Stimulated activated naive B cell treated with anti-CD40 and anti-IgM and Interleukin-4, amounts not matched to agents 10 μg/mL and 1 μg/mL and 100 μg/mL, for 72 hours (primary cell): ENCODE data around the gene SNAPC5.
"Not testable (repeated sequence)": the region's sequence is repeated elsewhere in the genome, so short reads cannot be mapped to it uniquely, and the experiment has no call there.

Experiments used
- ATAC-seq, 2 donors: fragments of 150-1000 bp; cut with Tn5 transposase; replicated peaks; 2 replicates each; pipeline ENCODE4 v1.10.0; 2021; ENCODE audit warnings: moderate library complexity in 1 of 2
- DNase-seq: peaks from one replicate; pipeline ENCODE4 v3.0.0; 2021
- H3K27ac Mint-ChIP-seq: one replicate; pipeline ENCODE4 v1.8.0; 2022; ENCODE audit warnings: mild to moderate bottlenecking, mixed read lengths
- H3K27me3 Mint-ChIP-seq, 2 donors: one replicate each; pipeline ENCODE4 v1.8.0; 2022; ENCODE audit warnings: mixed read lengths in 2 of 2
- H3K36me3 Mint-ChIP-seq, 2 donors: one replicate each; pipeline ENCODE4 v1.8.0; 2022; ENCODE audit warnings: mixed read lengths in 2 of 2, mild to moderate bottlenecking in 1 of 2
- H3K4me1 Mint-ChIP-seq, 2 donors: one replicate each; pipeline ENCODE4 v1.8.0; 2022; ENCODE audit warnings: mixed read lengths in 2 of 2, mild to moderate bottlenecking in 1 of 2
- H3K4me3 Mint-ChIP-seq, 2 donors: one replicate each; pipeline ENCODE4 v1.8.0; 2022; ENCODE audit warnings: mild to moderate bottlenecking in 2 of 2, mixed read lengths in 2 of 2, moderate library complexity in 1 of 2
- H3K9me3 Mint-ChIP-seq, 2 donors: one replicate each; pipeline ENCODE4 v1.8.0; 2022; ENCODE audit warnings: mixed read lengths in 2 of 2, mild to moderate bottlenecking in 1 of 2

The SNAPC5 gene

GRCh38 chr15:66481107-66481856 lies 16.3 kb downstream of the SNAPC5 start:
- ATAC-seq (no peak), DNase-seq (no peak)
- Mint-ChIP-seq H3K36me3 (peaks cover 36 to 44% of the 10 kb centered on the region in 2 donors), H3K27me3 (no peaks in the 10 kb centered on the region), H3K9me3 (no peaks in the 10 kb centered on the region), H3K4me3 (no peak overlapping the region), H3K27ac (peak overlapping the region; percentile 70), H3K4me1 (peaks cover 7 to 13% of the 10 kb centered on the region in 2 donors)

- H3K36me3 Mint-ChIP-seq = peaks cover 41 to 52% of the 10 kb centered on the region in 2 donors
- no peak overlapping the region for H3K4me3 Mint-ChIP-seq
- H3K9me3 Mint-ChIP-seq = no peaks in the 10 kb centered on the region
- peaks cover 10 to 22% of the 10 kb centered on the region in 2 donors for H3K4me1 Mint-ChIP-seq
- ATAC-seq (no peak), DNase-seq (no peak)
- no peaks in the 10 kb centered on the region for H3K27me3 Mint-ChIP-seq
- H3K27ac Mint-ChIP-seq = no peak overlapping the region
Observed at GRCh38 chr15:66480267-66480666, 17.3 kb downstream of the SNAPC5 start.

DNA sequence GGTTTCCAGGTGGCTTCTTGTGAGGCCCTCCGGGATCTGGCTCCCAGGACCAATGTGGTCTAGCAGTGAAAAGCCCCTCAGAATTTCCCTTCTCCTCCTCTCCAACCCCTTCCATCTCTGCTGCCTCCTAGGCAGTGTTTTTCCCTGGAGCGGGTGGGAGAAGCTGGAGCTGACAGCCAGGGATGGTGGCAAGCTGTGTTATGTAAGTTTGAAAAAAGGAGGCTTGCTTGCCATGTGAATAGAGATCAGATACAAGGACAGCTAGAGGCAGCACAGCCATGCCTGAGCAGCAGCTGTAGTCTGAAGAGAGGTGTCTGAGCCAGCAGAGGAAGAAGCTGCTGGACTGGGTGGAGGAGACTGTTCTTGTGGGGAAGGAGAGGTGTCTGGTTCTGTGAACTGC lies 20.6 kb downstream of the SNAPC5 start:
- Mint-ChIP-seq H3K9me3 (no peaks in the 10 kb centered on the region), H3K36me3 (peaks cover 30 to 39% of the 10 kb centered on the region in 2 donors), H3K27ac (peak overlapping the region; percentile 62), H3K4me3 (no peak overlapping the region), H3K27me3 (no peaks in the 10 kb centered on the region), H3K4me1 (peaks cover 24 to 28% of the 10 kb centered on the region in 2 donors)
- DNase-seq = no peak
- no peak for ATAC-seq

DNA sequence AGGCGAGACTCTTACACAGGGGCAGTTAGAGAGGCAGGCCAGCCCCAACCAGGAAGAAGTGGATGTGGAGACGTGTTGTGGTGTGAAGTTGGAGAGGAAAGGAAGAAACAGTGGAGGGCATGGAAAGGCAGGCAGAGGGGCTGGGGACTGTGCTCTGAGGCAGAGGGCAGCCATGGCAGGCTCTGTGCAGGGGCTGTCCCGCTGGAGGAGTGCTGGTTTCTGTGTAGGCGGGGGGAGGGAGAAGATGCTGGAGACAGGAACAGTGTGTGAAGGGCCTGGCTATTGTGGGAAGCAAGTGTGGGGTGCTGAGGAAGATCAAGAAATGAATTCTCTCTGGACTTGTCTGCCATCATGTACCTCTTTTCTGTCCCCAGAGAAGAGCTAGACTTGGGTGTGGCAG lies 21.0 kb downstream of the SNAPC5 start:
- Mint-ChIP-seq H3K36me3 (peaks cover 25 to 34% of the 10 kb centered on the region in 2 donors), H3K27ac (peak overlapping the region; percentile 65), H3K4me3 (peak overlapping the region in 1 of 2 donors; percentile 0), H3K27me3 (no peaks in the 10 kb centered on the region), H3K9me3 (no peaks in the 10 kb centered on the region), H3K4me1 (peaks cover 24 to 32% of the 10 kb centered on the region in 2 donors)
- ATAC-seq (no peak), DNase-seq (no peak)

DNA sequence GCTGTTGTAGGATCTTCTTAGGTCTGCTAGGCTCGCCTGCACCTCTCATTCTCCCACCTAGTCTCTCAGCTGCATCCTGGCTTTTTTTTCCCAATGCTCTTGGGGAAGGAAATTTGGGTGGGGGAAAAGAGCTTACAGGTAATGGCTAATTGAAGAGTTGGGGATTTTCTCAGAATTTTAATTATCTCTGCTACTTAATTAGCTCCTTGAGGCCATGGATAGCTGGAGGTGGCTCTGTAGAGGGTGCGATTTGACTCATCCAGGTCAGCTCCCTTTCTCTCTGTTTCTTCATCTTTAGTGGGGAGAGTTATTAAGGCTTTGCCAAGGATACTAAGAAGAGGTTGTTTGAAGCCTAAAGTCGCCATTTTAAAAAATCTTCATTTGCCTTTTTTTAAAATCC lies 22.6 kb downstream of the SNAPC5 start:
- Mint-ChIP-seq H3K27ac (no peak overlapping the region), H3K4me1 (peaks cover 32 to 47% of the 10 kb centered on the region in 2 donors), H3K4me3 (no peak overlapping the region), H3K27me3 (no peaks in the 10 kb centered on the region), H3K9me3 (no peaks in the 10 kb centered on the region), H3K36me3 (peaks cover 22 to 33% of the 10 kb centered on the region in 2 donors)
- no peak for DNase-seq
- no peak for ATAC-seq

DNA sequence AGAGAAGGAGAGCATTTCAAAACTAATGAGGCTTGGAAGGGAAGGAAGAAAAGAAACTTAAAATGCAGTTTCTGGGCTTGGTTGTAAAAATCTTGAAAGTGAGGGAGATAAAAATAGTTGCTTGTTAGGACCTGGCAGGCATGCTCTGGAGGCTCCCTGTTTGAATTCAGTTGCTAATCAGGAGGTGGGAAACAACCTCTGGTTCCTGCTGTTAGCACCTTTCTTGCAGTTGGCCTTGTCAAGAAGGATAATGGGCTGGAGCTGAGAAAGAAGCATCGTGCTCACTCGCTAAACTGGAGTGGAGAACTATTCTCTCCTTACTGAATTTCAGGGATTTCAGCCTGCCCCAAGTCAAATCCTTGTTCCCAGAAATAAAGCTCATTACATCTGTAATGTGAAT lies 23.4 kb downstream of the SNAPC5 start:
- H3K27ac Mint-ChIP-seq = no peak overlapping the region
- peaks cover 28 to 47% of the 10 kb centered on the region in 2 donors for H3K4me1 Mint-ChIP-seq
- peaks cover 22 to 32% of the 10 kb centered on the region in 2 donors for H3K36me3 Mint-ChIP-seq
- no peak overlapping the region for H3K4me3 Mint-ChIP-seq
- no peak for ATAC-seq
- H3K9me3 Mint-ChIP-seq = no peaks in the 10 kb centered on the region
- H3K27me3 Mint-ChIP-seq = no peaks in the 10 kb centered on the region
- DNase-seq = no peak

DNA sequence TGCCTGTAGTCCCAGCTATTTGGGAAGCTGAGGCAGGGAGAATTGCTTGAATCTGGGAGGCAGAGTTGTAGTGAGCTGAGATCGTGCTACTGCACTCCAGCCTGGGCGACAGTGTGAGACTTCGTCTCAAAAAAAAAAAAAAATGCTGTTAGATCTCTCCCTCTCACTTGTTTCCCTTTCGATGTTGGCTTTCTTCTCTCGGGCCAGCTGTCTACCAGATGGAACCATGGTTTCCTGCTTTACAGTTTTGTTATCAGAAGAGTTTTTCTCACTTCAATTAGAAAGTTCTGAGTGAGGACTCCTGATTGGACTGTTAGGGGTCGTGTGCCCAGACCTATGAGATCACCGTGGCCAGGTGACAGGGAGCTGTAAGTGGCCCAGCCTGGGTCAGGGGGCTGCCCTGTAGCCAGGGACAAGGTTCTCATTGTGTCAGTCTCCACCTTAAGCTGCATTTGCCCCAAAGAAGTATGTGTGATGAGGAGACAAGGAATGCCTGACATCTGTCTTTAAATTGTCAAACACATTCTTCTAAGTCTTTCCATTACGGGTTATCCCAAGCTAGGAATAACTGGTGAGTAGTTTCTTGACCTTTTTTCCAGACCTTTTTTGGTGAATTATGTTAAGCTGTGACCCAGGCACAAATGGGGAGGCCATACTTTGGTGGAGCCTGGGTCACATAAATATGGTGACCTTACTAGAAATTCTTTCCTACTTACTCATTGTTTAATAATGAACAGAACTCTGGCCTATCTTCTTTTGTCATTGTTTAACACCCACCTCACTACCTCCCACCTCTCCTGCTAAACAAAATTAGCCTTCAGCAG lies 25.2 kb downstream of the SNAPC5 start:
- ATAC-seq (peak; percentile 96), DNase-seq (peak; percentile 38)
- no peaks in the 10 kb centered on the region for H3K9me3 Mint-ChIP-seq
- peak overlapping the region; percentile 12 to 39 for H3K4me3 Mint-ChIP-seq
- peaks cover 22 to 36% of the 10 kb centered on the region in 2 donors for H3K36me3 Mint-ChIP-seq
- peaks cover 28 to 47% of the 10 kb centered on the region in 2 donors for H3K4me1 Mint-ChIP-seq
- H3K27me3 Mint-ChIP-seq = no peaks in the 10 kb centered on the region
- H3K27ac Mint-ChIP-seq = peak overlapping the region; percentile 85

DNA sequence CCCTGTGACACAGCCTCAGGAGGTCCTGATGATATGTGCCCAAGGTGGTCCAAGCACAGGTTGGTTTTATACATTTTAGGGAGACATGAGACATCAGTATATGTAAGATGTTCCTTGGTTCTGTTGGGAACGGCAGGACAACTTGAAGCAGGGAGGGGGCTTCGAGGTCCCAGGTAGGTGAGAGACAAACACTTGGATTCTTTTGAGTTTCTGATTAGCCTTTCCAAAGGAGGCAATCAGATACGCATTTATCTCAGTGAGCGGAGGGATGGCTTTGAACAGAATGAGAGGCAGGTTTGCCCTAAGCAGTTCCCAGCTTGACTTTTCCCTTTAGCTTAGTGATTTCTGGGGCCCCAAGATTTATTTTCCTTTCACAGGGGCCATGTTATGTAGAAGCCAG lies 26.7 kb downstream of the SNAPC5 start:
- DNase-seq, H3K9me3 Mint-ChIP-seq, ATAC-seq, H3K27me3 Mint-ChIP-seq, H3K4me3 Mint-ChIP-seq: not testable (repeated sequence)
- Mint-ChIP-seq H3K4me1 (peaks cover 20 to 37% of the 10 kb centered on the region in 2 donors), H3K36me3 (peaks cover 23 to 34% of the 10 kb centered on the region in 2 donors), H3K27ac (peak overlapping the region; percentile 37)

- not testable (repeated sequence) for H3K27ac Mint-ChIP-seq, ATAC-seq, H3K4me3 Mint-ChIP-seq, H3K9me3 Mint-ChIP-seq, DNase-seq, H3K27me3 Mint-ChIP-seq
- peaks cover 21 to 48% of the 10 kb centered on the region in 2 donors for H3K36me3 Mint-ChIP-seq
- H3K4me1 Mint-ChIP-seq = peaks cover 13 to 24% of the 10 kb centered on the region in 2 donors
Observed at GRCh38 chr15:66467162-66468040, 30.2 kb downstream of the SNAPC5 start.

- not testable (repeated sequence) for H3K27me3 Mint-ChIP-seq, ATAC-seq, DNase-seq, H3K4me1 Mint-ChIP-seq, H3K27ac Mint-ChIP-seq, H3K4me3 Mint-ChIP-seq, H3K9me3 Mint-ChIP-seq
- H3K36me3 Mint-ChIP-seq = peaks cover 31 to 50% of the 10 kb centered on the region in 2 donors
Observed at GRCh38 chr15:66465294-66465693, 32.3 kb downstream of the SNAPC5 start.

DNA sequence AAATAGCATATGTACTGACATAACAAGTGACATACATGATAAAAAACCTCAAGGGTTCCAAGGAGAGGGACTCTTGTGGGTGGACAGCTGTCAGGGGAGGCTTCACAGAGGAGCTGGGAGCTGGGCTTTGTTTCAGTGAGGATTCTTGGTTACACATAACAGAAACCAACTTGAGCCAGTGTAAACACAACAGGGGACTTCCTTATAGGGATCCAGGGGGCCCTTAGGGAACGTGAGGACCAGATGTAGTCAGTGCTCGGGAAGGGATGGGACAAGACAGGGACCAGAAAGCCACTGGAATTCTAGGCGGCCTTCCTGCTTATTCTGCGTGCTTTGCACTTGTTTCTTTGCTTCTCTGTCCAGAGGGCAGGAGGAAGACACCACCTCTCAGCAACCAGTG lies 34.9 kb downstream of the SNAPC5 start:
- no peak overlapping the region for H3K27ac Mint-ChIP-seq
- peaks cover 1 to 7% of the 10 kb centered on the region in 2 donors for H3K4me1 Mint-ChIP-seq
- peaks cover 34 to 52% of the 10 kb centered on the region in 2 donors for H3K36me3 Mint-ChIP-seq
- DNase-seq (no peak), ATAC-seq (no peak)
- H3K27me3 Mint-ChIP-seq = no peaks in the 10 kb centered on the region
- no peaks in the 10 kb centered on the region for H3K9me3 Mint-ChIP-seq
- H3K4me3 Mint-ChIP-seq = no peak overlapping the region

DNA sequence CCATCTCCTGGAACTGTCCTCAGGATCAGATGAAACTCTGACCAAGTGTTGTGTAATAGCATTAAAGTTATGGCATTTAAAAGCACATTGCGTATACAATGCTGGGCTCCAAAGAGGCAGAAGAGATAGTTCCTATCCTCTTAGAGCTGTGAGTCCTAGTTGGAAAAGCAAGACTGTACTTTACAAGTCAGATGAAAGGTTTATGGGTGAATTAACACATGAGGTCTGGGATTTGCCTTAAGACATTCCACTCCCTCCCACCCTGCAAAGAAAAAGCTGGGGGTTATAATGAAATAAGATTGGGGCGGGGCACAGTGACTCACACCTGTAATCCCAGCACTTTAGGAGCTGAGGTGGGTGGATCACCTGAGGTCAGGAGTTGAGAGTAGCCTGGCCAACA lies 35.6 kb downstream of the SNAPC5 start:
- Mint-ChIP-seq H3K4me1 (peaks cover 1 to 7% of the 10 kb centered on the region in 2 donors), H3K27me3 (no peaks in the 10 kb centered on the region), H3K9me3 (no peaks in the 10 kb centered on the region), H3K27ac (no peak overlapping the region), H3K36me3 (peaks cover 30 to 48% of the 10 kb centered on the region in 2 donors), H3K4me3 (no peak overlapping the region)
- no peak for DNase-seq
- no peak for ATAC-seq

- DNase-seq, ATAC-seq, H3K27ac Mint-ChIP-seq, H3K4me1 Mint-ChIP-seq, H3K9me3 Mint-ChIP-seq, H3K27me3 Mint-ChIP-seq, H3K4me3 Mint-ChIP-seq: not testable (repeated sequence)
- peaks cover 28 to 51% of the 10 kb centered on the region in 2 donors for H3K36me3 Mint-ChIP-seq
Observed at GRCh38 chr15:66461294-66461693, 36.3 kb downstream of the SNAPC5 start.
